Hippocampal formation (tissue), 2 donors: ENCODE results near the gene KCNK16.

Experiments
- DNase-seq, 2 donors: peaks; one replicate each; lab custom pipeline; 2025; lab: John Stamatoyannopoulos, UW

Gene KCNK16

DNA sequence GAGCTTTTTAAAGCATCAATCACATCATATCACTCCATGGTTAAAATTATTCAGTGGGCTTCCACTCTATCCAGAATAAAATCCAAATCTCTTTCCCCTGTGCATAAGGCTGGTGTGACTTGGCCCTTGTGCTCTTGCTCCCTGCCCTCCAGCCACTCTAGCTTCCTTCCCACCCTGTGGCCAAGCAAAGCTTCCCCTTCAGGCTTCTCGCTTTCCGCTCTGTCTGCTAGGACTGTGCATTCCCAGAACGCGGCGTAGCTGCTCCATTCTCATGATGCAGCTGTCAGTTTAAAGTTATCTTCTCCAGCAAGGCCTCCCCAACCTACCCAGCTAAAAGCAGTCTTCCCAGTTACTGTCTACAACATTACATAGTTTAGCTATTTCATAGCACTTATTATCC is 19.4 kb upstream of the KCNK16 start:
- no peak for DNase-seq

DNA sequence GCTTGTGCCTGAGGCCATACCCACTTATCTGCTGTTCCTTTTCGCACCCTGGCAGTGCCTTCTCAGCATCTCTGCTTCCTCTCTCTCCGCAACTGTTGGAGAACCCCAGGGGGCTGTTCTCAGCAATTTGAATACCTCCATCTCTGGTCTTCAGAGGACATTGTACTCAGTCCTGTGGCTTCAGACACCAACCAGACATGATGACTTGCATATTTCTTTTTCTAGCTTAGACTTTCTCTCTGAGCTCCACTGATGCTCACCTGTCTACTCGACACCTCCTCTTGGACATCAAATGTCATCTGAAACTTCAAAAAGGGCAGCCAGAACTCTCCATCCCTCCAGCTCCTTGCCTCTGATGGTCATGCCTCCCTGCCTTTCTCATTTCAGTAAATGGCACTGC is 18.9 kb upstream of the KCNK16 start:
- no peak for DNase-seq

DNA sequence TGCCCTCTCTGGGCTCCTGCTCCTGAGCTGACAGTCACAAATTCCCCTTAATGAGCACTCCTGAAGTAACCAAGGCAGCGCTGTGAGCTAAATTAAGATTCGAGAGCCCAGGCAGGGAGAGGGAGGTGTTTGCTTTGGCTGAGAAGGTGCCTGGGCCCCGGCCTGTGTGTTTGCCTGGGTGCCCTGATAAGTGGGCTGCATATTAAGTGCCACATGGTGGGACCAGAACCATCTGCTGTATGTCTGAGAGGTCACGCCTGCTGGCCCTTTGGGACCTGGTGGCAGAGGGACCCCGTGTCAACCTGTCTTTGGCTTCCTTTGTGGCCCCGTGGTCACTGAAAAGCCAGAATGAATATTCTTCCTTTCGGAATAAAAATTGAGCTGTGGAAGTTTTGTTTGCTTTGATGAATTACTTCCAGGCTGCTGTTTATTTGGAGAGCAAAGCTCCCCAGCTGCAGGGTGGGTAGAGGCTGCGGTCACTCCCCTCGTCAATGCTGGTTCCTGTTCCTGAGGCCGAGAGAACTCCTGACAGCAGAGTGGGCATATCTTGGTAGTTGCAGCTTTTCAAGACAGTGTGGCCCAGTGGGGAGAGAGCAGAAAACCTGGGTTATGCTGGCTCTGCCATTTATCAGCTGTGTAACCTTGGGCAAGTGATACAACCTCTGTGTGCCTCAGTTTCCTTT is 17.5 kb upstream of the KCNK16 start:
- DNase-seq, result no peak

DNA sequence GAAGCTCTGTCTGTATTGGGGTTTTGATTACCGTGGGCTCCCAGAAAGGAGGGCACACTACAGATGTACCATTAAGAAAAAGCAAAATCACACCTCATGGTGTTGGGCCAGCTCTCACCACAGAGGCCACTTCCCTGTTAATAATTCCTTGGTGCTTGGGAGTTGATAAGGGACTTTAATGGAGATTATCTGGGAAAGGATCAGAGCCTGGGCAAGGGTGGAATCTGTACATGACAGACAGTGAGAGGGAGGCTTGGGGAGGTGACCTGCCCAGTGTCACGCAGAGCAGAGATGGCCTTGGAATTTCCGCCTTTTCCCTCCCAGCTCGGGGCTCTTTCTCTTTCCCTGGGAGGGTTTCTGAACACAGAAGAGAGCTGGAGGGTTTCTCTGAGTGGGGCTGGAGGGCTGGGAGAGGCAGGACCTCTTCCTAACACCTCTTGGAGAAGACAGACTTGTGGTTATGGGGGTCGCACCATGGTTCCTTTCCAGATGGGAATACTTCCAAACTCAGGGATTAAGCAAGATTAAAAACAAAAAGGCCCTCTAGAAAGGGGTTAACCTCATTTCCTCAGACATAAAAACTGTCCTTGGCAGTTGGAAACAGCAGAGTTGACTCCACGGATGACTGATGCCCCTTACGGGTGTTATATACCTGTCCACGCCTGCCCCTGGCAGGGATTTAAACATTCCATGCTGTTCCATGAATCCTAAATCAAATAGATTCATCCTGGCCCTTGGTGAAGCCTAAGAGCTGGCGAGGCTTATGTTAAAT is 16.8 kb upstream of the KCNK16 start:
- no peak for DNase-seq

DNA sequence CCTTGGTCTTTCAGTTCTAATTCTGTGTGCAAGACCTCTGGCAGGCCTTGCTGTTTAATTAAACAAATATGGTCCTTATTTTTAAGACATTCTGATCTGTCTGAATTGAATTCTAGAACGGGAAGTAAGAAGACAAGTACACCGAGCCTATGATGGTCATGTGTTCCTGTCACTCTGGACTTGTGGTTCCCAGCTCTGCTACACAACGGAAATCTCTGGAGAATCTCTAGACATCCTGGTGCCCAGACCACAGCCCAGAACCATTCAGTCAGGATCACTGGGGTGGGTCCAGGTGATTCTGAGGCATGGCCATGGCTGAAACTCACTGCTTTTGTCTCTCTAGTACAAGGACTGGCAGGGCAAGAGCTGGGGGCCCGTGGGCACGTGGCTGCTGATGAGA is 15.9 kb upstream of the KCNK16 start:
- DNase-seq, result no peak

DNA sequence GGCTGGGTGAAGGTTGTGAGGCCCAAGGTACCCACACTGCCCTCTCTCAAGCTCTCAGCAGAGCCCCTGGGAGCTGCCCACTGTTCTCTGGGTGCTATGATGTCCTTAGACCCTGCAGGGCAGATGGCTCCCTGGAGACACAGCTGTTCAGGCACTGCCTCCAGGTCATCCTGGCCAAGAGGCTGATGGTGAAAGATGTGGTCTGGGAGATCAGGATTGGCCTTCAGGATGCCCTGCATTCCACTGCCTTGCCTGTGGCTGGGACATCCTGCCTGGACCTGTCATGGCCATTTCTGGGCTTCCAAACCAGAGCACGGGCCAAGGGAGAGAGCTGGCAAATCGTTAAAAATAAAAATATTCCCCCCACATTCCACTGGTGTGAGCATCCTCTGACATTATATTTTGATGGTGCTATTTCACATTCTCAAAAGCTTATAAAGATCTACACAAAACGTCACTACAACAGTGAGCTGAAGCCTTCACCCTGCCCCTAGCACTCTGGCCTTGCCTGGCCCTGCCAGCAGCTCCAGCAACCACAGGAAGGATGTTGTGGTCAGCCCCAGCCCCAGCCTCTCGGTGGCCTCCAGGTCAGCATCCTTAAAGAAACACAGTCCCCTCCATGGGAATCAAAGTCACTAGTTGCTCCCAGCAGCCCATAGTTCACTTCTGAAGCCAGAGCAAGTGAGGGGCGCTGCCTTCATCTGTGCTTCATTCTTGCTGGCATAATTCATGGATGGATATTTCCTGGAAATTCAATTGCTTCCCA is 13.5 kb upstream of the KCNK16 start:
- DNase-seq, result peak in 1 of 2 donors; percentile 30

DNA sequence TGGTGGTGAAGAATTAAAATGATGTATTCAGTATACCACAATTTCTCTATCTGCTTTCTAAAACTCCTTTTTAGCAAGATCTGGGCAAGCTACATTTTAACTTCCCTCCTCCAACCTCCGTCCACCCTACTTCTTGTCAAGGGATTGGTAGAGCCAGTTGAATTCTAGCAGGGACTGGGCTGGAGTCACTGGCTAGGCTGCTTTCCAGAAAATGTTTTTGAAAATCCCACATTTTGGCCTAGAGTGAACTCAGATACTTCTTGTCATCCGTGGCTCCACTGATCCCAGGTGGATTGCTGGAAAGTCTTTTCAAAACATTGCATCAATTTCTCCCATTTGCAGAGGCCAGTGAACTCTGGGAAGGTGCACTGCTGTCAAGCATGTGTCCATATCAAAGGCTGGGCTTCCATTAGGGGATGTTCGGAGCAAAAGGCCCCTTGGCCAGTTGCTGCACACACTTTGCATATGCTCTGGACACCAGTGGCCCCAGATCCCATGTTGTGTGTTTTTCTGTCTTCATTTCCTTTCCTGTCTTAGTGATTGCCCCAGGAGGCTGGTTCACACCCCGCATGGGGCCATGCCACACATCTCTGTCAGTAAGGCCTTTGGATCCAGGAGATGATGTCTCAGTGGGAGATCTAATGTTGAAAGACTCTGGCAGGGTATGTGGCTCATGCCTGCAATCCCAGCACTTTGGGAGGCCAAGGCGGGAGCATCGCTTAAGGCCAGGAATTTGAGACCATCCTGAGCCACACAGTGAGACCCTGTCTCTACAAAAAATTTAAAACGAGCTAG is 11.3 kb upstream of the KCNK16 start:
- no peak for DNase-seq

DNA sequence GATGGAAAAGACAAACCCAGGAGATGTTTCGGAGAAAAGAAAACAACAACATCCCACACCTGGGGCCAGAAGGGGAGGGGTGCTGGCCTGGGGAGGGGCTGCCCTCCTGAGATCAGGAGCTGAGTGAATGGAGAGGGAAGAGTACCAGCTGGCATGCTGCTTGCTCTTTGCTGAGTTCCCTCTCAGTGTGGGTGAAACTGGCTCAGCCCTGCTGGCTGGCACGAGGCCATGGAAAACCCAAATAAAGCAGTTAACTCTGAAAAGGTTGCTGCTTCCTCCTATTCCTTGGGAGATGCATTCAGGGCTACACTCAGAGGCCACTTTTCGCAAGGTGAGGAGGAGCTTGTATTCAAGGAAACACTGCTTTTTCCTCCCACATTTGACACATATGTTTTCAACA is 8.0 kb upstream of the KCNK16 start:
- DNase-seq, result peak; percentile 29 to 42

DNA sequence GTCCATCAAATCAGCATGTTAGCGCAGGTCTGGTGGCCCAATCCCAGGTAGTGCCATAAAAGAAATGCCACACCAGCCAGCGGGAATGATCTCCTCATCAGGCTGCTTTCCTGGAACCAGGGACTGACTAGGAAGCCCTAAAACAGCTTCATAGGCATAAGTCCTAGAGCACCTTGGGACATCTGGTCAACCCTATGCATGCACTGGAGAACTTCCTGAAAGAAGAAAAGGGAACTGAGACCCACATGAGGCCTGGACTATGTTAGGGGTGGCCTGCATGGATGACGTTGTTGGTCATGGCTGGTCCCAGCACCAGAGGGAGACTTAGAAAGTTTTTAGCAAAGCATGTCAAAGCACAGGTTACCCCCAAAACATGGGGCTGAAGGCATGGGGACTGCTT is 7.6 kb upstream of the KCNK16 start:
- no peak for DNase-seq

DNA sequence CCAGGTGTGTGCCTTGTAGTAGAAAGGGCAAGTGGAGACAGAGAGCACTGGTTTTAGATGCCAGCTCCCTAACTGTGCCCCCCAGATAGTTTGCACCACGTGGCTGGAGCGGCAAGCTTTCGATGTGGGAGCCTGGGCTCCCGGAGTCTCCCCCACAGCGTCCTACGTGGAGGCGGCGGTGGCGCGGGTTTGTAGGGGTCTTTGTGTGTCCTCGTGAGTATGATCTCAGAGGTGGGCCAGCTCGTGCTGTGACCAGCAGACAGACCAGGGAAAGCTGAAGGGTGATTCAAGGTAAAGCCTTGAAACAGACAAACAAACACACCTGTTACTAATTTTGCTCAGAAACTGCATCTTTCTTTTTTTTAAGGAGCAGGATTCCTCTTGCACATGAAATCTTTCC is 5.6 kb upstream of the KCNK16 start:
- no peak for DNase-seq

DNA sequence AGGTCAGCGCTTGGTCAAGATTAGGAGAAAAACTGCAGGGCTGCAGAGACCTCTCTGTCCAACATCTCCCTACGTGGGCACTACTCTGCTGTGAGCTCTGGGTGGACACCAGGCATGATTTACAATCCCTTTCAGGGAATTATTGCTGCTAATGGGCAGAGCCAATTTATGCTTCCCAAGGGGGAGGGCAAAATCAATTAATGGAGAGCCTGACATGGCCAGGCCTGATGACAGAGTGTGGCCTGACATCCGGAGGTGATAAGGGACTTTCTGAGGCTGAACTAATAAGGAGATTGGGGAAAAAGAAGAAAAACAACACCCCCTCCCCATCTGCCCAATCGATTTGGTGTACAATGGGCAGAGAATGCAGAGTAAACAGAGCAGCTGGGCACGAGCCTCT is 5.0 kb upstream of the KCNK16 start:
- no peak for DNase-seq

DNA sequence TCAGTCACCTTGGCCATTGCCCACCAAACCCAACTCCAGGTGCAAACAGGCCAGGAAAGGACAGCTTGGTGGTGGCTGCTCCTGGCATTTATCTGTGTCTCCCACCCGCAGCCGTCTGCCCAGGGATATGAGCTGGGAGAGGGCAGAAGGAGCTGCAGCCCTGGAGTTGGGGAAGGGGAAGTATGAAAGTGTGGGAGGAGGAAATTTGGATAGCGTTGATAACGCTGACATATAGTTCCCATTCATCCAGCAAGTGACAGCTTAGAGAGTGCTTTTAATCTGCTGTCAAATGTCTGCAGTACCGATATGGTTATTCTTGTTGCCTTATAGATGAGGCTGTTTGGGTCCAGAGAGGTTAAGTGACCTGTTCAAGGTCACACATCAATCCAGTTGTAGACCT is 741 bp downstream of the KCNK16 start:
- no peak for DNase-seq

DNA sequence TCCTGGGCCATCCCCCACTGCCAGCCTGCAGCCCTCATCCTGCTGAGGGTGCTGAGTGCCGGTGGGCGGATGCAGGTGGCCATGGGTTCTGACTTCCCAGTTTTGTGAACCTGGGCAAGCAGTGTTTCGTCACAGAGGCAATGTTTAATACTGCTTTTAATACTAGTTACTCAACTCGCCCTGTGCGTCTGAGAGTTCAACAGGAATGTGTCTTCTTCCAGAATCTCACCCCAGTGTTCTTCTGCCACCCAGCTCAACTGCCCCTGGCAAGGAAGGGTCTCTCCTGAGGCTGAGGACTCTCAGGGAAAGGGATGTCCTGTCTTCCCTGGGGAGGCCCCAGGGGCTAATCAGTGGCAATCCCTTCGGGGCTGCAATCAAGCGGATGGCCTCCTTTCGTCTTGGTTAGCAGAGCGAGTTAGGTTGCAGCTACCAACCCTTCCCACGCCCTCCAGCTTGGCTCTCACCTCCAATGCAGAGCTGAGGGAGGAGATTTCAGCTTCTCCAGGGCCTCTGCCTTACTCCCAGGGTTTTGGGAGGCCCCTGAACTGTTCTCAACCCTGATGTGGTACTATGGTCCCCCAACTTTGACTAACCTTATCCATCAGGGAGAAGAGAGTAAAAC is 2.0 kb downstream of the KCNK16 start:
- DNase-seq, result no peak

DNA sequence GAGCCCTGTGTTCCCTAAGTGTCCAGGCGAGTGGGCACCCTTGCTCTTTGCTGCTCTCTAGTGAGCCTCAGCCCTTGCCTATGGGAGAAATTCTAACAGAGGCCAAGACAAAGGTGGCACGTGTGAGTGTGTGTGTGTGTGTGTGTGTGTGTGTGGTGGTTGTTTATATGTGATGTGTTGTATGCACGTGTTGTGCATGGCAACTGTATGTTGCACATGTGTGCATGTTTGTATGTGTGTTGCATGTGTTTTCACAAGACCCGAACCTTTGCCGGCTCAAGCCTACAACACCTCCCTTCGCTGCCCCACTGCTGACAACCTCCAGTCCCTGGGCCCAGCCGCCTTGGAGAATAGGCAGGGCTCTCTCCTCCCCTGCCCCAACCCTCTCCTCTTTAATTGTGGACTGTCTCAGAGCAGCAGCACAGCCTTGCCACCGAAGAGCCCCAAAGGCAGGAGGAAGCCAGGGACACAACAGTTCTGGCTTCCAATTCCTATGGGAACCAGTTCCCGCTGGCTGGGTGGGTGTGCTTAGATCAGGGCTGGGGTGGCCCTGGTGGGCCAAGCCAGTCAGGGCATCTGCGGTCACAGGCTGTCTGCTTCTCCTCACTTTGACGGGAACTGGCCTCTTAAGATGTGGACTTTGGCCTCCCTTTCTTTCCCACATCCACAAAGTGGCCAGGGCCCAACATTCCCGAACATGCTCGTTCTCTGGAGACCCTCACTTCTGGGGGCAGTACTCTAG is 2.7 kb downstream of the KCNK16 start:
- DNase-seq, result no peak

DNA sequence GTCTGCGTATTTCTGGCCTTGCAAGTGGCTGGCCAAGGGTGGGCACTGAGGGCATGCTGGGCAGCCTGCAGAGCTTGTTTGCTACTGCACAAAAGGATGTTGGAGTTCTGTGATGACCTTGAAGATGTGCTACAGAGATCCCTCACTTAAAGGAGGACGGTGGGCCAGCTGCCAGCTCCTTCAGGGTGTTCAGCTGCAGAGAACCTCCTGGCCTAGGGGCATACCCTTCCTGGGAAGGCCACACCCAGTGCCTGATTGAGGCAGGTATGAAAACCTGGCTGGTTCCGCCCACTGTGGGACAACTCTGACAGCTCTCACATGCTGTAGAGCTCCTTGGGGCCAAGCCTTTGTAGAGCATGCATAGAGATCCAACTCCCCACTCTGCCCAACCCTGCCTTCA is 5.2 kb downstream of the KCNK16 start:
- no peak for DNase-seq

DNA sequence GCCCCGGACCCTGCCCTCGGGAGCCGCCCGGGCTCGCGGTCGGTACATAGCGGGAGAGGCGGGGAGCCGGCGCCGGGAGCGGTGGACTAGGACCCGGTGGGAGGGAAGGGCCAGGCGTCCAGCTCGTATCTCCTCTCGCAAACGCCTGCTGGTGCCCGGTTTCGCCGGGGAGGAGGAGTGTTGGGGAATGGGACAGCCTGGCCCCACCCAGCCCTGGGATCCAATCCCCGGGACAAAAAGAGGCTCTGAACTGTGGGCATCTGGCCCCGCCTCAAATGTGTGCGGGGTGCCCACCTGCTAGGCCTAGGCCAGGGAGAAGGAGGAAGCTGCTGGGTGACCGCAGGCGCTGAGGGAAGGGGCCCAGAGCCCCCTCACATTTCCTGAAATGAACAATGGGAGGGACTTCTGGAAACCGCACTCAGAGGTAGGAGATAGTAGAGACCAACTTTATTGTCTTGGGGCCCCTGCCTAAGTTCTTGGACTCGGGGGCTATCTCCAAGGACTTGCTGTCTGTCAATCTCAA is 8.2 kb downstream of the KCNK16 start, which contains the start of gene KCNK17:
TSS of gene KCNK17 (minus strand) at position 147 of the 523 bp plus-strand sequence. CDS start at position 48, 99 bp downstream.
- no peak for DNase-seq

DNA sequence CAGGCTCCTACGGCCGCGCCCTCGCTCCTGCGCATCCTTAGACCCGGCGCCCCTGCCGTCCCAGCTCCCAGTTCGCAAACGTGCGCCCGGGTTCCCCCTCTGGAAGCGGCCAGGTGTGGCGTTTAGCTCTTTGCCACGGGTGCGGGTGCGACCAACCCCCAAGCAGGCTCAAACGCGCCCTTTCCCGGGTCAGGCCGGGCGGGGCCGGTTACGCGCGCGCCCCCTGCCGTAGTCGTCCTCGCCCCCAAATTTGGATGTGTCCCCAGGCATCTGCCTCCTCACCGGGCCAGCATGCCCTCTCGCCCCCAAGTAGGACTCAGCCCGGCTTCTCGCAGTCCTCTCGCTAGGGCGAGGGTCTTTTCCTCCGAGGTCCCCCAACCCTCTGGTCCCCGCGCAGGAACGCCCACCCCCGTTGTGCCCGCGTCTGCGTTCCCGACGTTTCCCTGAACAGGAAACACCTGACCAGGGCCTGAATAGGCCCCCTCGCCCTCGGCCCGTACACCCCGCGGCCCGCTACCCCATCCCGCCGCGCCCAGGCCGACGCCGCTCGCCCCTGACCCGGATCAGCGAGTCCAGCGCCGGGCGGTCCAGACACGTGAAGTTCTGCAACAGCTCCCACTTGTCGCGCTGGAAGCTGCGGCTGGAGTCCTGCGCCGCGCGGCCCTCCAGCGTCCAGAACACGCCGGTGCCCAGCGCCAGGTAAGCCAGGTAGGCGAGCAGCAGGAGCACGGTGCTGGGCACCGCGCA is 8.8 kb downstream of the KCNK16 start:
- no peak for DNase-seq

DNA sequence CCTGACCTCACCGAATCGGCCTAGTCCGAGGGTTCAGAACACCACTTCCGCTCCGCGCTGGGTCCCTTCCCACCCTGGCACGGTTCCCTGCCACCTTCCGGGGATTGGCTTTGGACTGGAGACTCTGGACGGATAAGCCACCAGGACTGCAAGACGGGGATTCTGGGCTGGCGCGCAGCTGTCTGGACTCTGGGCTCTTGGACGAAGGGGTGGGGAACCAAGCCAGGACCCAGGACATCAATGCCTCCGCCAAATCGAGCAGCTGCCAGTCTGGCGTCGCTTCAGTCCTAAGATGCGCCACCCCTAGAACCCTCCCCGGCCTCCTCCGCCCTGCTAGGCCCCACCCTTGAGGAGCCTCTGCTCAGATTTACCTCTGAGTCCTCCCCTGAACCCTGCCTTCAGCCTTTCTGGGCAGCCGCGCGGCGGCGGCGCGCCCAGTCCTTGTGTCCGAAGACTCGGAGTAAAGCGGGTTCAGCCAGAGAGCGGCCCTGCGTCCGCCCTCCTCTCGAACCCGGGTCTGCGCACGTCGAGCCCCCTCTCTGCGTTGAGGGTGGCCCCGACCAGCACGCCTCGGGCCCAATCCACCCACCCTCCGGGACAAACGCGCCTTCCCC is 9.5 kb downstream of the KCNK16 start:
- DNase-seq, result no peak

DNA sequence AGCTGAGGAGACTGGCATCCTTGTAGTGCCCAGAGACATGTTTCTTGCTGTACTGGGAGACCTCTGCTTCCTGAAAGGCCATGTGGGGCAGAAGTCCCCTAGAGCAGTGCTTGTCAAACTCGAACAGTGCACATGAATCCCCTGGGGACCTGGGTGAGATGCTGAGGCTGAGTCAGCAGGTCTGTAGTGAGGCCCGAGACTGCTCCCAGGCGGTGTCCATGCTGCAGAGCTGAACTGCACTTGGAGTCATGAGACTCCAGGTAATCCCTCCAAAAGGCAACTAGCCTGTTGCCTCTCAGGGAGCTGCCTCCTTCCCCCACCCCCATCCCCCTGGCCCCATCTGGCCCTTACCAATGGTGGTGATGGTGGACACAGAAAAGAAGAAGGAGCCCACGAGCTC is 12.0 kb downstream of the KCNK16 start:
- no peak for DNase-seq
